SK-N-SH treated with all-trans-retinoic acid at 6 μM for 48 hours (cell line): ENCODE results near the gene MB21D2.

Experiments
- ATAC-seq: fragments of 200-7000 bp; cut with Tn5 transposase; 3 replicates; pipeline ENCODE4 v1.9.1; 2020; ENCODE audit warnings: mild to moderate bottlenecking, moderate library complexity
- ARNTL ChIP-seq: fragments of 450-650 bp; formaldehyde crosslinking; IDR thresholded peaks from 2 replicates; pipeline ENCODE4 v1.5.0; 2020; ENCODE audit warnings: low read depth, mild to moderate bottlenecking, moderate library complexity, borderline replicate concordance
- BACH2 ChIP-seq: fragments of 250-450 bp; sonication (Bioruptor Pico); IDR thresholded peaks from 2 replicates; pipeline ENCODE4 v1.9.0; 2021; ENCODE audit warnings: mild to moderate bottlenecking, borderline replicate concordance
- CSDC2 ChIP-seq: fragments of 250-450 bp; sonication (Bioruptor Pico); IDR thresholded peaks from 2 replicates; pipeline ENCODE4 v1.5.0; 2020; ENCODE audit warnings: mild to moderate bottlenecking, moderate library complexity
- ESRRG ChIP-seq: fragments of 250-450 bp; sonication (Bioruptor Pico); IDR thresholded peaks from 2 replicates; pipeline ENCODE4 v1.6.1; 2021; ENCODE audit warnings: mild to moderate bottlenecking
- GLIS3 ChIP-seq: fragments of 250-450 bp; sonication (Bioruptor Pico); IDR thresholded peaks from 2 replicates; pipeline ENCODE4 v1.5.0; 2020; ENCODE audit warnings: mild to moderate bottlenecking, moderate library complexity
- ISL1 ChIP-seq: fragments of 250-450 bp; sonication (Bioruptor Pico); IDR thresholded peaks from 2 replicates; pipeline ENCODE4 v2.1.2; 2022; ENCODE audit warnings: mild to moderate bottlenecking, moderate library complexity
- OSR1 ChIP-seq: fragments of 250-450 bp; sonication (Bioruptor Pico); IDR thresholded peaks from 2 replicates; pipeline ENCODE4 v1.8.0; 2022; ENCODE audit warnings: moderate library complexity, mild to moderate bottlenecking, inconsistent platforms
- PPARA ChIP-seq: fragments of 250-450 bp; sonication (Bioruptor Pico); IDR thresholded peaks from 2 replicates; pipeline ENCODE4 v1.5.0; 2020; ENCODE audit warnings: mild to moderate bottlenecking, borderline replicate concordance
- RARB ChIP-seq: fragments of 250-450 bp; sonication (Bioruptor Pico); IDR thresholded peaks from 2 replicates; pipeline ENCODE4 v1.8.0; 2021; ENCODE audit warnings: mild to moderate bottlenecking, moderate library complexity
- TCF4 ChIP-seq: fragments of 250-450 bp; sonication (Bioruptor Pico); IDR thresholded peaks from 2 replicates; pipeline ENCODE4 v1.8.0; 2021; ENCODE audit warnings: mild to moderate bottlenecking, moderate library complexity, borderline replicate concordance
- TOX ChIP-seq: fragments of 250-450 bp; sonication (Bioruptor Pico); IDR thresholded peaks from 2 replicates; pipeline ENCODE4 v1.8.0; 2021; ENCODE audit warnings: mild to moderate bottlenecking, moderate library complexity, borderline replicate concordance
- ZC3H10 ChIP-seq: fragments of 250-450 bp; sonication (Bioruptor Pico); IDR thresholded peaks from 2 replicates; pipeline ENCODE4 v1.5.1; 2021; ENCODE audit warnings: mild to moderate bottlenecking, moderate library complexity
- ZFP3 ChIP-seq: fragments of 250-450 bp; sonication (Bioruptor Pico); IDR thresholded peaks from 2 replicates; pipeline ENCODE4 v1.5.0; 2020; ENCODE audit warnings: mild to moderate bottlenecking, moderate library complexity
- ZNF70 ChIP-seq: fragments of 450-650 bp; formaldehyde crosslinking; IDR thresholded peaks from 2 replicates; pipeline ENCODE4 v1.5.0; 2020; ENCODE audit warnings: mild to moderate bottlenecking, moderate library complexity
- TF ChIP-seq, protein P1 (sequence below): fragments of 250-450 bp; sonication (Bioruptor Pico); IDR thresholded peaks from 2 replicates; pipeline ENCODE4 v1.8.0; 2020; ENCODE audit warnings: mild to moderate bottlenecking, moderate library complexity, borderline replicate concordance
- TF ChIP-seq, protein P2 (sequence below): fragments of 250-450 bp; sonication (Bioruptor Pico); IDR thresholded peaks from 2 replicates; pipeline ENCODE4 v1.8.0; 2021; ENCODE audit warnings: low read depth, mild to moderate bottlenecking, moderate library complexity, borderline replicate concordance

MB21D2 gene

DNA sequence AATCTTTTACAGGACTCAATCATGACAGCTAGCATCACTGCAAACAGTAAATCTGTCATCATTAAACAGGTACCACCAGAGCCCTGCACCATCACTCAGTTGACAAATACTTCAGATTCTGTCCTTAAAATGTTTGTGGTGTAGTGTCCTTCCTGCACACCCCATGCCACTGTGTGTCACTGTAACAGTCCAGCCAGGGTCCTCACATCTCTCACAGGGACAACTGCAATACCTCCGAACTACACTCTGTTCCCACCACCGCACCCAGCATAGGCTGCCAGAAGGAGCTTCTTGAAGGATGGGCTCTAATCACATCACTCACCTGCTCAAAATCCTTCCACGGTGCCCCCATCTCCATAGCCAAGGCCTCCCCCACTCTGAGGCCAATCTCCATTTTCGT, 100.2 kb downstream of the MB21D2 start (continued):
- no peak for TF ChIP-seq PPARA (CRISPR knock-in tag)
- TF ChIP-seq TOX = no peak
- no peak for TF ChIP-seq RARB (CRISPR knock-in tag)

DNA sequence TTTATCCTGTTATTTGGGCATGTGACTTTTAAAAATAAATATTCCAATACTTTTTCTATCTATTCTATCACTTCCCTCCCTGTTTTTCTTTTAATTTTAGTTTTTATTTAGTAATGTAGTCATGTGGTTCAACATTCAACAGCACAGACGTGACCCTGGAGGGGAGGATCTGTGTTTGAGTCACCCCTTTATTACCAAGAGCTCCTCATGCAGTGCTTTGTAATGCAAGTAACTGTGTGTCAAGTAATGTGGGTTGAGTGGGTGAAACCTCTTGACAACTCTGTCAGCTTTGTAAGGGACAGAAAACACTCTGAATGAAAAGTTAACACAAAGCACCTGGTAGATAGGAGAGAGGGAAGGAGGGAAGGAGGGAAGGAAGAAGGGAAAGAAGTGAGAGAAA, 100.6 kb downstream of the MB21D2 start:
- ATAC-seq = no peak

DNA sequence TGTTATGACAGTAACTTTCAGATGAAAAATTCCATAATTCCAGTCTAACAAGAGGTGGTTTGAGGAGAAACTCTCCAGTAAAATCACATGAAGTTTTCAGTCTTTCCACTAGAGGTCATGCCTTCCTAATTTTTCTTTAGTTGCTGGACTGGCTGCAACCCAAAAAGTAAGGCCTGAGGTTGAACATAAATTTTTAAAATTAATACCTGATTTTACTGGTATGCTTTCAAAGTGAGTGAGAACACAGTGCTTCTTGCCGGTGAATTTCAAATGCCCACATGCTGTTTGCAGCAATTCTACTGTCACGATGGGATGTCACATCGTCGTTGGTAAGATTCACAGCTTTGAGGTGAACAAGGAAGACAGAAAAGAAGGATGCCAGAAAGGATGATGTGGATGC, 101.3 kb downstream of the MB21D2 start:
- TF ChIP-seq RARB (CRISPR knock-in tag) = no peak
- peak; percentile 13; the same call in 1 of the 3 replicates for ATAC-seq

More for the DNA sequence above, 100.6 kb downstream of the MB21D2 start:
- no peak for TF ChIP-seq ARNTL (CRISPR knock-in tag)
- TF ChIP-seq, protein P1, sequence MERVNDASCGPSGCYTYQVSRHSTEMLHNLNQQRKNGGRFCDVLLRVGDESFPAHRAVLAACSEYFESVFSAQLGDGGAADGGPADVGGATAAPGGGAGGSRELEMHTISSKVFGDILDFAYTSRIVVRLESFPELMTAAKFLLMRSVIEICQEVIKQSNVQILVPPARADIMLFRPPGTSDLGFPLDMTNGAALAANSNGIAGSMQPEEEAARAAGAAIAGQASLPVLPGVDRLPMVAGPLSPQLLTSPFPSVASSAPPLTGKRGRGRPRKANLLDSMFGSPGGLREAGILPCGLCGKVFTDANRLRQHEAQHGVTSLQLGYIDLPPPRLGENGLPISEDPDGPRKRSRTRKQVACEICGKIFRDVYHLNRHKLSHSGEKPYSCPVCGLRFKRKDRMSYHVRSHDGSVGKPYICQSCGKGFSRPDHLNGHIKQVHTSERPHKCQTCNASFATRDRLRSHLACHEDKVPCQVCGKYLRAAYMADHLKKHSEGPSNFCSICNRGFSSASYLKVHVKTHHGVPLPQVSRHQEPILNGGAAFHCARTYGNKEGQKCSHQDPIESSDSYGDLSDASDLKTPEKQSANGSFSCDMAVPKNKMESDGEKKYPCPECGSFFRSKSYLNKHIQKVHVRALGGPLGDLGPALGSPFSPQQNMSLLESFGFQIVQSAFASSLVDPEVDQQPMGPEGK (CRISPR knock-in tag) = no peak
- no peak for TF ChIP-seq ZFP3
- no peak for TF ChIP-seq GLIS3

DNA sequence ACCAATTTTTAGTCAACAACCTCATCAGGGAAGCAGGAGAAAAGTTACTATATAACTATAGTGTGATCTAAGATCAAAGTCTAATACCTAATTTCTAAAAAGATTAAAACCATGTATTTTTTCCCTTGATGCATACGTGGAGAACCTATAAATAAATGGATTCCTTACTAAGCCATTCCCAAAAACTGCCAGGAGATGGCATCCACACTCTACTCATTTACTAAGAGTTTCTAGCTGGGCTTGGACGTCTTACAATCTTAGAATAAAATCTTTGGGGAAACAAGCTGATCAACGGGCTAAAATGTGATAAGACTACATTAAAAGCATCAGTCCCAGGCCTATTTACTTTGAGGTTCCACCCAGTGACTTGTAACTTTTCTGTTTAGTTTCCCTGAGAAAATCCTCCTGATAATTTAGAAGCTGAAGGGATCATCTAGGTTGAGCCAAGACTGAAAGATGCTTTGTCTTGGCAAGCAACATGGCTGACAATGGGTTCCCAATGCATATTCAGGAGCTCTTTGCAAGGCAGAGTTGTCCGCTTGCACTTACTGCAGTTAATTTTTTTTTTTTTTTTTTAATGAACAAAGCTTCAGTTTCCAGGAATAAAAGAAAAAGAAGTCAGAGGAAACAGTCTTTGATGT, 104.8 kb downstream of the MB21D2 start:
- ATAC-seq = peak; percentile 77
- TF ChIP-seq, protein P2, sequence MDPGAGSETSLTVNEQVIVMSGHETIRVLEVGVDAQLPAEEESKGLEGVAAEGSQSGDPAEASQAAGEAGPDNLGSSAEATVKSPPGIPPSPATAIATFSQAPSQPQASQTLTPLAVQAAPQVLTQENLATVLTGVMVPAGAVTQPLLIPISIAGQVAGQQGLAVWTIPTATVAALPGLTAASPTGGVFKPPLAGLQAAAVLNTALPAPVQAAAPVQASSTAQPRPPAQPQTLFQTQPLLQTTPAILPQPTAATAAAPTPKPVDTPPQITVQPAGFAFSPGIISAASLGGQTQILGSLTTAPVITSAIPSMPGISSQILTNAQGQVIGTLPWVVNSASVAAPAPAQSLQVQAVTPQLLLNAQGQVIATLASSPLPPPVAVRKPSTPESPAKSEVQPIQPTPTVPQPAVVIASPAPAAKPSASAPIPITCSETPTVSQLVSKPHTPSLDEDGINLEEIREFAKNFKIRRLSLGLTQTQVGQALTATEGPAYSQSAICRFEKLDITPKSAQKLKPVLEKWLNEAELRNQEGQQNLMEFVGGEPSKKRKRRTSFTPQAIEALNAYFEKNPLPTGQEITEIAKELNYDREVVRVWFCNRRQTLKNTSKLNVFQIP = no peak
- TF ChIP-seq ISL1 (no peak), CSDC2 (CRISPR knock-in tag) (no peak), ZFP3 (peak; percentile 74; the same call in 1 of the 2 replicates), ESRRG (CRISPR knock-in tag) (no peak), ZC3H10 (CRISPR knock-in tag) (no peak), ARNTL (CRISPR knock-in tag) (no peak)
- TF ChIP-seq, protein P1 (CRISPR knock-in tag) = no peak

DNA sequence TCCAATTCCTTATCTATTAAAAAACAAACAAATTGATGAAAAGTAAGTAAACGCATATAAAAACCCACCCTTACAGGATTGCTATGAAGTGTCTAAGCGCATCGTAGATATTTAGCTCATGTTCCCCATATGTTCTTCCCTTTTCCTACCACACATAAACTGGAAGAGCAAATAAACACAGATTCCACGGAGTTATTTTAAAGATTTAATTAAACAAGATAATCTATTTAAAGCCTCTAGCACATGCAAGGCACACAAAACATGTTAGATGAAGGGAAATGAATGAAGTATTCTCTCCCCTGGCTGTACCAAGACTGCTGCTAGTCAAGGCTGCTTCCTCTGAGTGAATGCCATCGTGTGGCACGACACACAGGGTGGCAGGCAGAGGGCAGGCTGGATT, 111.9 kb downstream of the MB21D2 start:
- no peak for ATAC-seq
- TF ChIP-seq, protein P1 (CRISPR knock-in tag) = no peak
- TF ChIP-seq TCF4 (CRISPR knock-in tag) = no peak
- no peak for TF ChIP-seq ARNTL (CRISPR knock-in tag)
- no peak for TF ChIP-seq RARB (CRISPR knock-in tag)
- TF ChIP-seq GLIS3 = no peak
- TF ChIP-seq, protein P2 = no peak
- TF ChIP-seq OSR1 = no peak
- TF ChIP-seq PPARA (CRISPR knock-in tag) = no peak

DNA sequence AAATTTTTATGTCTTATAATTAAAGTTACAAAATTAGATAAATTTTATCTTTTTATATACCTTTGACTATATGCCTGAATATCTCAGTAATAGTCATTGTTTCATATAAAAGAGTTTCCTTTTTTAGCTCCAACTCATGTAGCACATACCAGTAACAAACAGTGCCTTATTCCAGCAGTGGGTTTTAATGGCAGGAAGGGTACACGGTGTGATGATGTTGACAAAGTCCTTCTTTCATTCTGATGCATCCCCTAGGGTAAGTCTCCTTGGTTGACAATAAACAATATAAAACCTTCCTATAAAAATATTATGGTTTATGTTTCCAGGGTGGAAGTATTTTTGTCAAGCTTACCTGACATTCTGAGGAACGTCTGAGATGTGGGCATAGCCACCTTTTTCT, 113.2 kb downstream of the MB21D2 start:
- ATAC-seq = no peak
- TF ChIP-seq TCF4 (CRISPR knock-in tag) (no peak), BACH2 (CRISPR knock-in tag) (no peak), ZNF70 (CRISPR knock-in tag) (no peak), CSDC2 (CRISPR knock-in tag) (no peak), TOX (no peak), ARNTL (CRISPR knock-in tag) (no peak)
